BLaER1 (cell line): Measurements from ENCODE around the gene RTEL1.
A peak's percentile ranks its signal among the peaks of the same experiment; 100 is the strongest.

ENCODE experiments used
- H3K27ac ChIP-seq: shearing (Covaris generic); formaldehyde crosslinking; 2 replicates; pipeline ENCODE4 v1.8.1; 2022
- H3K27me3 ChIP-seq: shearing (Covaris generic); formaldehyde crosslinking; 2 replicates; pipeline ENCODE4 v1.8.1; 2022
- H3K36me3 ChIP-seq: shearing (Covaris generic); formaldehyde crosslinking; 2 replicates; pipeline ENCODE4 v1.8.1; 2022
- H3K4me1 ChIP-seq: shearing (Covaris generic); formaldehyde crosslinking; 2 replicates; pipeline ENCODE4 v1.8.1; 2022
- H3K4me2 ChIP-seq: shearing (Covaris generic); formaldehyde crosslinking; 2 replicates; pipeline ENCODE4 v1.8.1; 2022
- H3K4me3 ChIP-seq: shearing (Covaris generic); formaldehyde crosslinking; 2 replicates; pipeline ENCODE4 v1.8.1; 2022
- H3K9ac ChIP-seq: shearing (Covaris generic); formaldehyde crosslinking; 2 replicates; pipeline ENCODE4 v1.8.1; 2022
- H3K9me3 ChIP-seq: shearing (Covaris generic); formaldehyde crosslinking; 2 replicates; pipeline ENCODE4 v1.8.1; 2022
- H4K20me1 ChIP-seq: shearing (Covaris generic); formaldehyde crosslinking; 2 replicates; pipeline ENCODE4 v1.8.1; 2022
- Cebpa-rat ChIP-seq: shearing (Covaris generic); IDR thresholded peaks from 2 replicates; pipeline ENCODE4 v1.8.1; 2022

Gene RTEL1

GRCh38 chr20:63741676-63742380 is 83.7 kb downstream of the RTEL1 start:
- peaks cover 24% of the 10 kb centered on the region for H3K36me3 ChIP-seq

GRCh38 chr20:63742381-63743024 is 84.4 kb downstream of the RTEL1 start:
- TF ChIP-seq Cebpa-rat: no peak
- no peaks in the 10 kb centered on the region for H3K27me3 ChIP-seq
- H3K4me3 ChIP-seq: no peak overlapping the region
- peaks cover 24% of the 10 kb centered on the region for H4K20me1 ChIP-seq
- no peak overlapping the region for H3K9ac ChIP-seq
- no peak overlapping the region for H3K27ac ChIP-seq
- no peaks in the 10 kb centered on the region for H3K9me3 ChIP-seq
- H3K36me3 ChIP-seq: peaks cover 24% of the 10 kb centered on the region
- no peak overlapping the region for H3K4me2 ChIP-seq
- peaks cover 51% of the 10 kb centered on the region for H3K4me1 ChIP-seq

More at GRCh38 chr20:63741676-63742380, 83.7 kb downstream of the RTEL1 start:
- Histone ChIP-seq H3K4me2 (peak overlapping the region; percentile 91), H3K27me3 (no peaks in the 10 kb centered on the region), H3K4me1 (peaks cover 54% of the 10 kb centered on the region), H4K20me1 (peaks cover 24% of the 10 kb centered on the region), H3K4me3 (no peak overlapping the region), H3K9ac (peak overlapping the region; percentile 80), H3K9me3 (no peaks in the 10 kb centered on the region), H3K27ac (peak overlapping the region; percentile 81; the same call in 1 of the 2 replicates)
- no peak for TF ChIP-seq Cebpa-rat

- H3K9me3 ChIP-seq: no peaks in the 10 kb centered on the region
- no peak overlapping the region for H3K27ac ChIP-seq
- H3K27me3 ChIP-seq: no peaks in the 10 kb centered on the region
- peaks cover 20% of the 10 kb centered on the region for H4K20me1 ChIP-seq
- H3K4me3 ChIP-seq: no peak overlapping the region
- peaks cover 24% of the 10 kb centered on the region for H3K36me3 ChIP-seq
- no peak overlapping the region for H3K4me2 ChIP-seq
- TF ChIP-seq Cebpa-rat: no peak
- H3K9ac ChIP-seq: no peak overlapping the region
- H3K4me1 ChIP-seq: peaks cover 55% of the 10 kb centered on the region
Measured at GRCh38 chr20:63743210-63743970, 85.3 kb downstream of the RTEL1 start.

- H3K9ac ChIP-seq: no peak overlapping the region
- no peak for TF ChIP-seq Cebpa-rat
- no peak overlapping the region for H3K4me2 ChIP-seq
- H3K27me3 ChIP-seq: no peaks in the 10 kb centered on the region
- H4K20me1 ChIP-seq: peaks cover 12% of the 10 kb centered on the region
- peaks cover 55% of the 10 kb centered on the region for H3K4me1 ChIP-seq
- no peak overlapping the region for H3K4me3 ChIP-seq
- no peak overlapping the region for H3K27ac ChIP-seq
- H3K36me3 ChIP-seq: peaks cover 24% of the 10 kb centered on the region
- H3K9me3 ChIP-seq: no peaks in the 10 kb centered on the region
Measured at GRCh38 chr20:63744158-63744557, 86.0 kb downstream of the RTEL1 start.

GRCh38 chr20:63744574-63745423 is 86.7 kb downstream of the RTEL1 start:
- Histone ChIP-seq H3K9ac (0 out of 2 replicates have a peak overlapping the region, but pooled peaks have one; percentile 8), H3K27me3 (no peaks in the 10 kb centered on the region), H3K4me3 (no peak overlapping the region), H4K20me1 (0 out of 2 replicates have a peak, but pooled peaks cover 11% of the 10 kb centered on the region), H3K36me3 (peaks cover 24% of the 10 kb centered on the region), H3K4me2 (no peak overlapping the region), H3K27ac (no peak overlapping the region), H3K4me1 (peaks cover 60% of the 10 kb centered on the region), H3K9me3 (no peaks in the 10 kb centered on the region)
- no peak for TF ChIP-seq Cebpa-rat

GRCh38 chr20:63745424-63745805 is 87.3 kb downstream of the RTEL1 start:
- Histone ChIP-seq H3K9ac (no peak overlapping the region), H3K4me3 (no peak overlapping the region), H3K4me1 (peaks cover 64% of the 10 kb centered on the region), H4K20me1 (0 out of 2 replicates have a peak, but pooled peaks cover 10% of the 10 kb centered on the region), H3K27ac (no peak overlapping the region), H3K9me3 (no peaks in the 10 kb centered on the region), H3K4me2 (no peak overlapping the region), H3K27me3 (no peaks in the 10 kb centered on the region), H3K36me3 (peaks cover 24% of the 10 kb centered on the region)
- no peak for TF ChIP-seq Cebpa-rat
